ENCODE measurements around the gene HIPK2.
A peak's percentile ranks its signal among the peaks of the same experiment; 100 is the strongest.
"Not testable (repeated sequence)": the region's sequence is repeated elsewhere in the genome, so short reads cannot be mapped to it uniquely, and the experiment has no call there.

Gene HIPK2

DNA sequence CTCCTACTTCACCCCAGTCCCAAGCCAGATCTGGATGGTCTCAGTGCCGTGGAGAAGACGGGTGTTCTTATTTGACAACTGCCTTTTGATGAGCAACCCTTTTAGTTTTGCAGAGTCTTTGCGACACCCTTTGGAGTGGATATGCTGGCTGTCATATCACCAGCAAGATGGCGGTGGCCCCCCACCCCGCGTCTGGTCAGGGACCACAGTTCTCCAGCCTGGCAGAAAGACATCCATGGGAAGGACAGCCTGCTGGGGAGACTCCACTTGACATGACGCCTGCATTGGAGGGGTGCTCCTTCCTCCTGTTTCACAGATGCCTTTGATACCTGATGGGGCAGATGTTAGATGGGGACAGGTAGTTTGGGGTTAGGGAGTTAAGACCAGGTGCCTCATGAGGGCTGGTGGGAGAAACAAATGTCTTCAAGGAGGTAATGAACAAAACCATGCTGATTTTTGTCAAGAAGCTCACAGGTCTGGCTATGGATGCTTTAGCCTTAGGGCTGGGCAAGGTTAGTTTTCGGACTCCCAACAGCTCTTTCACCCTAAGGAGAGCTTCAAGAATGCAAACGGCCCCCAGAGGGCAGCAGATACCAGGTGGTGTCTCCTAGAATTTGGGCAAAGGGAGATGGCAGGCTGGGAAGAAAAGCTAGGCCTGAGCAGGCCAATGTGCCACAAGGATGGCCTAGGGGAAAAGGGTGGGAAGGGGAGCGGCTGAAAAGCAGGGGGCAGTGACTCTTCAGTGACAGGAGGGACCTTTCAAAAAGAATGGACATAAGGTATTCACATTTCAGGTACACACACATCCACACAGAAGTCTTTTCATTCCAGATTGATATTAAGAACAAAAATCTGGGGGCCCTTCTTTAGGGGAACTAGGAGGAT is 159.1 kb downstream of the HIPK2 start:
- no peak for DNase-seq (ENCODE audit: low read depth, low spot score)
- no peak overlapping the region for H3K4me3 ChIP-seq (ENCODE audit: low read length)

DNA sequence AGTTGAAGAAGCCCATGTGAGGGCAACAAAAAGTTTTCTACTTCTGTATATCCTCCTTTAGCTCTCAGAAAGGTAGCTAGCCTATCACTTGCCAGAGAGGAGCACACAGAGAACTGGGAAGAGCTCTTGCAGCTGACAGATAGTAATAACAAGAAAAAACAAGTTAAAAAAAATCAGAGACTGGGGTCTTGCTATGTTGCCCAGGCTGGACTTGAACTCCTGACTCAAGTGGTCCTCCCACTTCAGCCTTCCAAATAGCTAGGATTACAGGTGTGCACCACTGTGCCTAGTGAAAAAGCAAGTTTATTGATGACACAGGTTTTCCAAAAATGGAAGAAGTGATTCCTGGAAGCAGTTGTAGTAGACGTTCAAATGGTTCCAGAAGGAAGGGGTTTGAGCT is 160.7 kb downstream of the HIPK2 start:
- no peak overlapping the region for H3K4me3 ChIP-seq (ENCODE audit: low read length)
- no peak for DNase-seq (ENCODE audit: low read depth, low spot score)

DNA sequence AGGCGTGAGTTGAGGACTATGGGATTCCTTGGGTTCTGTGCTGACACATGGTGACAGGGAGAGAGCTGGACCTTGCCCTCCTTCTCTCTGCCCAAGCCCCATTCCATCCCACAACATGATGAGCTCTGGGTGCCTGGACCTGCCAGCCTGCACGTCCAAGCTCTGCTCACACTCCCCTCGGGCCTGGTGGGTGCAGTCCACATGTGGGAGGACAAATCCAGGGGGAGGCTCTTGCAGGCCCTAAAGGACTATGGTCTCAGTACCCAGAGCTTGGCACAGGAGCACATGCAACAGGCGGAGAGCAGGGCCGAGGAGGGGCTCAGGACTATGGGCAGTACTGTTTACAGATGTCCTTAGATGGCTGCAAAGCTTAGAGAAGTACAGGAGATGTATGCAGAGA is 162.9 kb downstream of the HIPK2 start:
- no peak overlapping the region for H3K4me3 ChIP-seq (ENCODE audit: low read length)
- DNase-seq (ENCODE audit: low read depth, low spot score), result no peak

DNA sequence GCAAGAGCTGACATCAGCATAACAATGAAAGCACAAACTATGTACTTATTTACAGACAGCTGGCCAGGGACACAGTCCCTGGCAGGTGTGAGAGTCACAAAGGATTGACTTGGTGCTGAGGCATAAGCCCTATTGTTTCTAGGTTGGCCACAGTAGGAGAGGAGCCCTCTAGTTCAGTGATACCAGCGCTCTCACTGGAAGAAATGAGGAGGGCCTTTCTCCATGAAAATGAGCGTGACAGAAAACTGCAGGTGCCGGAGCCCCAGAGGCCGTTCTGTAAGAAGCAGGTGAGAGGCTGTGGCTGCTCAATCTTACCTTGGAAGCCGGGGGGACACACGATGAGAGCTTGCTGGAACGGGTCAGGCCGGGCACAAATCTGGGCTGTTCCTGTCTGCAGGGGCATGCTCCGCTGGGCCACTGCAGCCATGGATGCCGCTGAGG is 163.8 kb downstream of the HIPK2 start:
- no peak overlapping the region for H3K4me3 ChIP-seq (ENCODE audit: low read length)
- no peak for DNase-seq (ENCODE audit: low read depth, low spot score)

DNA sequence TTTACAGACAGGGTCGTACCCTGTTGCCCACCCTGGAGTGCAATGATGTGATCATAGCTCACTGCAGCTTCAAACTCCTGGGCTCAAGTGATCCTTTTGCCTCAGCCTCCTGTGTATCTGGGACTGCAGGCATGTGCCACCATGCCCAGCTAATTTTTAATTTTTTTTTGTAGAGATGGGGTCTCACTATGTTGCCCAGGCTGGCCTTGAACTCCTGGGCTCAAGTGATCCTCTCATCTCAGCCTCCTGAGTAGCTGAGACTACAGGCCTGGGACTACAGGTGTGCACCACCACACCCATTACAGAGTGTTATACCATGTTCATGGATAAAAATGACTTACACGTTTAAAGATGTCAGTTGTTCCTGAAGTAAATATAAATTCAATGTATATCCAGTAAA is 166.2 kb downstream of the HIPK2 start:
- H3K4me3 ChIP-seq (ENCODE audit: low read length), result not testable (repeated sequence)

DNA sequence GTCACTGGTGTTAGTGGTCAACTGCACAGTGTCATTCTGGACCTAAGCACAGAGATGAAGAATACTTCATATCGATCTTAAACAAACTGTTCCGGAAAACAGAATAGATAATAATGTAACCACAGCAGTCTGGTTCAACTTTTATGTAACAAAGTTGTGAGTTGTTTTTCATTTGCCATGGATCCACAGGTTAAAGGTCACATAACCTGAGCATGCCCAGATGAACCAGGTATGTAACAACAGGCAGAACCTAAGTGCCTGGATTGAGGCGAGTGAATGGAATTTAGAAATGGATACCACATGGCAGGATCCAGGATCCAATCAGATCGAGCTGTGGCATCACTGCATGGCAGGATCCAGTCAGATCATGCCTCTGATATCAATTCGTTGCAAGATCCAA is 167.2 kb downstream of the HIPK2 start:
- no peak for DNase-seq (ENCODE audit: low read depth, low spot score)
- H3K4me3 ChIP-seq (ENCODE audit: low read length), result no peak overlapping the region

More for the DNA sequence above, 166.2 kb downstream of the HIPK2 start:
- DNase-seq (ENCODE audit: low read depth, low spot score), result not testable (repeated sequence)

DNA sequence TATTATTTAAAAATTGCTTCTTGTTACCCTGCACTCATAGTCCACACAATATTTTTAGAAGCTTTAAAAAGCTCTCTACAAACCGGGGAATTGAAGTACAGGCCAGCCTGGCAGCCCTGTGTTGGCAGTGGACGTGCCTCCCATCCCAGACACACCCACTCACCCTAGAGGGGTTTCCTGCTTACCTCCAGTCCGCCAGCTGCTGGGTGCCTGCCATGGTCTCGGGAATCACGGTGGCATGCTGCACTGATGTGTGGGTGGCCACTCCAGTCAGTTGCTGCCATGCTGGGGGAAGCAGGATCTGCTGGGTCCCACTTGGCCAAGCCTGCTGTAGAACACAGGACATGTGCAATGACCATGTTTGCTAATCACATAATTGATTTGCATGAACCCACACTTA is 173.9 kb downstream of the HIPK2 start:
- no peak overlapping the region for H3K4me3 ChIP-seq (ENCODE audit: low read length)
- no peak for DNase-seq (ENCODE audit: low read depth, low spot score)

DNA sequence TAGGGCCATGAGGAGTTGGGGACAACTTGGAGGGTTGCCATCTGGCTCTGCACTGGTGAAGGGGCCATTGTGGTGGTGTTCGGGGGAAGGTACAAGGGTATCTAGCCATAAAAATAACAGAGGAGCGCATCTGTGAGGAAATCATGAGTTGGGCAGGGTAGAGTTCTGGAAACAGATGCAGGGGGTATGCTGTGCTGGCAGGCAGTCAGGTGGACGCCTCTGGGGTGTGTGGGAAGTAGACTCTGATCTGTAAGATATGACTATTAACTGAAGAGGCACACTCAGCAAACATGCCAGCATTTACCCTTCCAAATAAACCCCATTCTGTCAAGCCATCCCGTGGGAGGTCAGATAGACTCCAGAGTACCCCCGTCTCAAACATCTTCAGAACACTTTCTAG is 174.5 kb downstream of the HIPK2 start:
- no peak for DNase-seq (ENCODE audit: low read depth, low spot score)
- no peak overlapping the region for H3K4me3 ChIP-seq (ENCODE audit: low read length)

DNA sequence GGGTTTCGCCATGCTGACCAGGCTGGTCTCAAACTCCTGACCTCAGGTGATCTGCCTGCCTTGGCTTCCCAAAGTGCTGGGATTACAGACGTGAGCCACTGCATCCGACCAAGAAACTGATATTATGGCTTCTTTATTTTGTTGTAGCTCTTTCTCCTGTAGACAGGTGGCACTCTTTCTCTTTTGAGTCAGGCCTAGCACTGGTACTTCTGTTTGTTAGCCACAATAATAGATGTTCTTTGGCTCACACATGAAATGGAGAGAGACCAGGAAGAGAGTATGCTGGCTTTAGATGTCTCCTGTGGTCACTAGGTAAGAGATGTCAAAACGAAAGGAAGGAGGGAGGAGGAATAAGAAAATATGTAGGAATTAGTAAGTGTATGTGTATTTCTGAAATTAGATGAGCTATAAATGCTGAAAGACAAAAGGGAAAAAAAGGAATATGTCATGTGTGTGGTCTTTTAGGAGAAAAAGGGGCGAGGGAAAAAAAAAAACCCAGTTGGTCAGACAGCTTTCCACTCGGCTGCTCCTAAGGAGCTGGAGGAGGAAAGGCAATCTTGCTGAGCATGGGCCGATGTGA is 175.6 kb downstream of the HIPK2 start:
- no peak overlapping the region for H3K4me3 ChIP-seq (ENCODE audit: low read length)
- peak; percentile 60 for DNase-seq (ENCODE audit: low read depth, low spot score)

DNA sequence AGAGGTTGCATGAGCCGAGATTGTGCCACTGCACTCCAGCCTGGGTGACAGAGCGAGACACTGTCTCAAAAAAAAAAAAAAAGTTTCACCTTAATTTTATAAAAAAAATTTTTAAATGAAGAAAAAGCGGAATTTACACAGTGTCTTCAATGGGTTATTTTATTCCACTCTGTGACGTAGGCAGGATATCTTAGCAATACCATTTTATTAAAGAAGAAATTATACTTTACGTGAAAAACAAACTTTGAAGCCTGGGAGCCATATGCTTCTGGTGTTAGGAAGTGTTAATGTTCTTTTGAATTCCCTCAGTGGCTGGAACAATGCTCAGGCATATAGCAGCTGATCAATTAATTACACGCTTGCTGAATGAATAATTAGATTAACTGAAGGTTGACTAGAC is 176.6 kb downstream of the HIPK2 start:
- no peak overlapping the region for H3K4me3 ChIP-seq (ENCODE audit: low read length)
- no peak for DNase-seq (ENCODE audit: low read depth, low spot score)

DNA sequence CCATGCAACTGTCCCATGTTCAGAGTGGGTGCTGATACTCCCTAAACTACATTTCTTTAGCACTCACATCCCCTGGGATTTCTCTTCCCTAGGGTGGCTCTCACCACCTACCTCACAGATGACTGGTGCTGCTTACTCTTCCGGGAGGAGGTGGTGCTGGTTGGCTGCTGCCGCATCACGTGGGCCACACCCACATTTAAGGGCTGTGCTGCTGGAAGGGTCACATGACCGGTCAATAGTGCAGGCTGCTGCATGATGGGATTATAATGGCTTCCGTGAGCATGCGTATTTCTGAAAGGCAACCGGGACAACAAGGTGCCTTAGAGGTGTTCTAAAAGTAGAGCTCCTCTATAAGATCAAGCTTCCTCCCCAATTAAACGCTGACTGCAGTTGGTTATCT is 177.5 kb downstream of the HIPK2 start:
- DNase-seq (ENCODE audit: low read depth, low spot score), result no peak
- no peak overlapping the region for H3K4me3 ChIP-seq (ENCODE audit: low read length)

DNA sequence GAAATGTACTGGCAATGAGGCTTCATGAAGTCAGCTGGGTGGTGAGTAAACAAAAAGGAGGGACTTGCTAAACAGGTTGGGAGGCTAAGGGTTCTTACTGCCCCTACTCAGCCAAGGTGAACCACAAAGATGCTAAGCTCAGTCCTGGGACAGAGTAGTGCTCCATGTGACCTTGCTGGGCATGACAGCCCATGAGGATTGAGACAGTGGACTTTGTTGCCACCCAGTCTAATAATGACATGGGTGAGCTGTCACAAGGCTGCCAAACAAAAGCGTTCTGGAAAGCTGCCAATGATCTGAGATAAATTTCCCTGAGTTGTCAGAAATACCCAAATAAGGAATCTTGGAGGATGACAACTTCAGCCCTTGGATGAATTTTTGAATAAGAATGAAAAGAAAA is 179.2 kb downstream of the HIPK2 start:
- no peak for DNase-seq (ENCODE audit: low read depth, low spot score)
- no peak overlapping the region for H3K4me3 ChIP-seq (ENCODE audit: low read length)

DNA sequence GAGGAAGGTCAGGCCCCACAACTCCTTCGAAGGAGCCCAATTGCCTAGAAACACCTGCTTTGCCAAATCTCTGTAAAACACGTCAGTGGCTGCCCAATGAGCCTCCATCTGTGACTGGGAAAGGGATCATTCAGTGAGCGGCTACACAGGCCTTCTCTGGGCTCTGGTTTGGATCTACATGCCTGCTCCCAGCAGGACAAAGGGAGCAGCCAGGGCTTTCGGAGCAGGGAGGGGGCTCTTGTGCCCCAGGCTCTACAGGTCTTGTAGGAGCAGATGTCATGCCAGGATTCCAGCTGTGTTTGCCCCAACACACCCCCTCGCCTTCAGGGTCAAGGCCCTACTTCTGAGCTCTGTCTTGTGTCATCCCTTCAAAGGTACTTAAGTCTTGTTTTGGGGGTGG is 180.8 kb downstream of the HIPK2 start:
- no peak for DNase-seq (ENCODE audit: low read depth, low spot score)

DNA sequence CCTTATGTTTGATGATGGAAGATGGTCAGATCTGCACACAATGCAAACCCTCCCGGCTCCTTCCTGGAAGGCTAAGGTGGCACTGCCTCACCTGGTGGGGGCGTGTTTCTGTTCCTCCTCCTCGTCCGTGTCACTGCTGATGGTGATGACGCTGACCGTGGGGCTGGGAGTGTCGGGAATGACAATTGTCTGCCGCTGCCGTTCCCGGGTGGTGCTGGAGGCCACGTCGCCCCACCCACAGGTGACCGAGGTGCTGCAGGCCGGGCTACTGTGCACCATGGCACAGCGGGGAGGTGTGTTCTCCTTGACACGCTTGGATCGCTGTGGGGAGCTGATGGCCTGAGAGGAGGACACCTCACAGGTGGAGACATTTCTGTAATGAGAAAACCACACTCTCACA is 181.2 kb downstream of the HIPK2 start:
- DNase-seq (ENCODE audit: low read depth, low spot score), result no peak
- H3K4me3 ChIP-seq (ENCODE audit: low read length), result no peak overlapping the region

More for the DNA sequence above, 180.8 kb downstream of the HIPK2 start:
- H3K4me3 ChIP-seq (ENCODE audit: low read length), result no peak overlapping the region

DNA sequence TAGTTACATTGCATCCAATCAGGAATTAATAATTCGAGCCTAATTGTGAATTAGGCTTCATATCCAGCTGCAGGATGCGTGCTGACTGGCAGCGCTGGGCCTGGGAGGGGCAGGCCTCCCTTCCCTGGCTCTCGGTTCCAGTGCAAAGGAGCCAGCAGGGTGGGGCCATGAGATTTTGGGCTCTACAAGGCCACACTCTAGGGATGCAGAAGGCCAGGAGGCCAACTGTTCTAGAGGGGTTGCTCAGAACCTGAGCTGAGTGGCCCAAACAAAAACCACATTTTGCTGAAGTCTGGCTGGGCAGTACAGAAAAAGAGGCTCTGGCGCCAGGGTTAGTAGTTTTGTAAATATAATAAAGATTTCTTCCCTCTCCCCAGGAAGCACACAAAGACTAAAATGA is 182.0 kb downstream of the HIPK2 start:
- no peak overlapping the region for H3K4me3 ChIP-seq (ENCODE audit: low read length)
- no peak for DNase-seq (ENCODE audit: low read depth, low spot score)

DNA sequence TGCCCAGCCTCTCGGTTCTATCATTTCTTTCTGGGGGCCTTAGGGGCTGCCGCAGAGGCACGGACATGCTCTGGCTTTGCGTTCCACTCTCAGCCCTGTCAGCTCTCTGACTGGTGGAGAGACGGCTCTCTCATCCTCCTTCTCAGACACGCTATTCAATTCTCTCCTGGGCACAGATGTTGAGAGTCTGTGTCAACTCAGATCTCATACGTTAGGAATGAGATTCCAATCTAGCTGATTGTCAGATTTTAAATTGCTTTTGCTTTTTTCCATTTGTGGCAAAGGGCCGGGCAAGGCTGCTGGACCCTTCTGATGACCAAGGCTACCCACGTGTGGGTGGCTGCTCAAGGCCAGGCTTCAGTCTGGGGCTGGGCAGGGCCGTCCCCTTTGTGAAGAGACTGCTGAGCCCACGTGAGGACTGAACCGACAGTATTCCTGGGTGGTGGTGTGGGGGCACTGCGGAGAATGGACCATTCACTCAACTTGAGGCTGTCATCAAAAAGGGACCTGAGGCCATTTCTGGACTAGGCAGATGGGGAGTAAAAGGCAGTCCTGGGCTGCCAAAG is 182.8 kb downstream of the HIPK2 start:
- no peak for DNase-seq (ENCODE audit: low read depth, low spot score)
- H3K4me3 ChIP-seq (ENCODE audit: low read length), result no peak overlapping the region

DNA sequence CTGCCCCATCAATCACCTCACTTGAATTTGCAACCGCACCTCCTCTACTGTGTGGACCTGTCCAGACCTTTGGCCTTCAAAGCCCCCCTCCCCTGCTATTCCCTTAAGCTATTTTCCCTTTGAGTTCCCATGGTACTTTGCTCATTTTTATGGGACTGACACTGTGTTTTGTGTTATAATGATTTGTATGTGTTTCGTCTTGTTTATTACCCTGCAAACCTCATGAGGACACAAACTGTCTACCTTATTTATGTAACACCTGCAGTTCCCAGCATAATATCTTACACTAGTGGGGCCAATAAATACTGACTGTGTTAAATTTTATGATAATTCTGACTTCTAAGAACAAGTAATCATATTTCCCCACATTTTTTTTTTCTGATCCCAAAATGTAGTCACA is 183.7 kb downstream of the HIPK2 start:
- H3K4me3 ChIP-seq (ENCODE audit: low read length), result no peak overlapping the region
- no peak for DNase-seq (ENCODE audit: low read depth, low spot score)

DNA sequence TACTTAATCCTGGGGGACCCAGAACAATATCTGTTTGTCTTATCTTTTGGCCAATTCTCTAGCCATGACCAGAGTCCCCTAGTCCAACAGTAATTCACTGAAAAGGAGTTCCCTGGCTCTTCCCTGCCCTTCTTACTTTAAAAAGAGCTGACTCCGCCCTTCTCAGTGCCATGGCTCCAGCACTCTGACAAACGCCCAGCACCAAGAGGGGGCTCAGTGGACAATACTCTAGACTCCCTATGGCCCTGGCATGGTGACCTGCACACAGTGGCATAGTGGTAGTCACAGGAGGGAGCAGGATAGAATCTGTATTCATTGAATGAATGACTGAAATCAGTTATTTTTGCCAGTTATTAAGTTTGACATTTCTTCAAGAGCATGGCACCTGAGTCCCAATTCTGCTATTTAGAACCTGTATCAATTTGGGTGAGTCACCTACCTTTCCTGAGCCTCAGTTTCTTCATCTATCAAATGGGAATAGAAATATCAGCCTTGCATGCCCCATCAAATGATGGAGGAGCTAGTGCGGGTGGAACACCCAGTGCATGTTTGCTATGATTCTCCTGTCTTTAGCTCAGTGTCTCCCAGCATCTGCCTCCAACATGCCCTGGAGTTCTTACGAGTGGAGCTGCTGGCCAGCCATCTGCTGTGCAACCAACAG is 184.9 kb downstream of the HIPK2 start:
- H3K4me3 ChIP-seq (ENCODE audit: low read length), result no peak overlapping the region
- no peak for DNase-seq (ENCODE audit: low read depth, low spot score)

DNA sequence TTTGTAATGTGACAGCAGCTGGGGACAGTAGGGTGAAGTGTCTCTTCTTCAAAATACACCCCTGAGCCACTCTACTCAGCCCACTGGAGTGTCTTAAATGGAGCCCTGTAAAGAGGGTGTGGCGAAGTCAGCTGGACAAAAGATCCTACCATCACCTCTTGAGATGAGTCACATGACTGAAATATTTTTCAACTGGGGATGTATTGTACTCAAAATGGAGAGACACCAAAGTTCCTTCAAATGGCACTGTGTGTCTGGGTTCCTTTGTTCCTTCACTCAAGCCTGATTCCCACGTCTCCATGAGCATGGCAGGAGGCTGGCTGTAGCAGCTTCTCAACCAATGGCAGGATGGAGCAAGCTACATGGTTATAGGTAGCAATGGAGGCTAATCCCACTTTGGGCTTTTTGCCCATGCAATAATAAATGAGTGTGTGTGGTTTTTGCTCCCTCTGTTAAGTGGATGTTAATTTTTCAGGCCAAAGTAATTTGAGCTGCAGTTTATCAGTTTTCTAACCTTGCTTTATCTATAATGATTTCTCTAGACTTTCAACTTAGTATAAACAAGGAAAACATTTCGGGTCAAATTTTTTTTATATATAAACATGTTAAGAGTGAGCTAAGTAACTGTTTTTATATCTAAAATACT is 186.1 kb downstream of the HIPK2 start:
- no peak for DNase-seq (ENCODE audit: low read depth, low spot score)
- H3K4me3 ChIP-seq (ENCODE audit: low read length), result no peak overlapping the region

DNA sequence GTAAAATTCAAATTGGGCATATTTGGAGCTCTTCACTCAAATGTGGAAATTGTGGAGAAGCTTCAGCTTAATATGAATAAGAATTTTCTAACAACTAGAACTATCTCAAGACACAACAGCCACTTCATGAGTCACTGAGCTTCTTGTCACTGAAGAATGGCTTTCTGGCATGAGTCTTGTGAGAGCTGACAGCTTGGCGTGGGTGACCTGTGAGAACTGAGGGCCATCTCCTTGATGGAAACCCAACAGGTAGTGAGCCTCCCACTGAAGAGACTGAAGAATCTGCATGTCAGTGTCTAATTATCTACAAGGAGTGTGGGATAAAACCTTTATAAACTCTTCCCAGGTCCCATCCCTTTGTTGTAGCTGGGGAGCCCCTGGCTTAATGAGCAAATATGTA is 188.3 kb downstream of the HIPK2 start:
- DNase-seq (ENCODE audit: low read depth, low spot score), result no peak
- H3K4me3 ChIP-seq (ENCODE audit: low read length), result no peak overlapping the region
